Measurements from ENCODE around the gene MRPS15.

MRPS15 gene

DNA sequence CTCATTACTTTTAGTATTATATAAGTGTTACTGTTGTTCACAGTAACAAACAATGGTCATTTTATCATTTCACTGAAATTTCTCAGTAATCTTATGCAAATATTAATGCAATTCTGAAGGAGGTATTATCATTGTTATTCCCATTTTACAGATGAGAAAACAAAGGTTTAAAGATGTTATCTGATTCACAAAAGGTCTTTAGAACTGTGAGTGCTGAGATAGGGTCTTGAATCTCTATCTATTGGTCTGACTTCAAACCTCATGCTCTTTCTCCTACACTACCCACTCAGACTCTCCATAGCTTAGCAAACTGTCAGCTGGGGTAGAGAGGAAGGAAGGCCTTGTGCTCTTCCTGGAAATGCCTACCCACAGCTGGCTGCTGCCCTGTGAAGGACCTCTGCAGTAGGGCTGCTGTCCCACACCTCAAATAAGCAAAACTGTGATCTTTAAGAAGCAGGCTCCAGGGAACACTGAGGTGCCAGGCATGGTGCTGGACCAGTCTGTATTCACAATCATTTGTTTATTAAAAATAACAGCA is 7.7 kb downstream of the MRPS15 start:
- DNase-seq (ENCODE audit: low read depth): no peak
- no peak overlapping the region for H3K4me3 ChIP-seq (ENCODE audit: low read length)
- TF ChIP-seq, protein P1, sequence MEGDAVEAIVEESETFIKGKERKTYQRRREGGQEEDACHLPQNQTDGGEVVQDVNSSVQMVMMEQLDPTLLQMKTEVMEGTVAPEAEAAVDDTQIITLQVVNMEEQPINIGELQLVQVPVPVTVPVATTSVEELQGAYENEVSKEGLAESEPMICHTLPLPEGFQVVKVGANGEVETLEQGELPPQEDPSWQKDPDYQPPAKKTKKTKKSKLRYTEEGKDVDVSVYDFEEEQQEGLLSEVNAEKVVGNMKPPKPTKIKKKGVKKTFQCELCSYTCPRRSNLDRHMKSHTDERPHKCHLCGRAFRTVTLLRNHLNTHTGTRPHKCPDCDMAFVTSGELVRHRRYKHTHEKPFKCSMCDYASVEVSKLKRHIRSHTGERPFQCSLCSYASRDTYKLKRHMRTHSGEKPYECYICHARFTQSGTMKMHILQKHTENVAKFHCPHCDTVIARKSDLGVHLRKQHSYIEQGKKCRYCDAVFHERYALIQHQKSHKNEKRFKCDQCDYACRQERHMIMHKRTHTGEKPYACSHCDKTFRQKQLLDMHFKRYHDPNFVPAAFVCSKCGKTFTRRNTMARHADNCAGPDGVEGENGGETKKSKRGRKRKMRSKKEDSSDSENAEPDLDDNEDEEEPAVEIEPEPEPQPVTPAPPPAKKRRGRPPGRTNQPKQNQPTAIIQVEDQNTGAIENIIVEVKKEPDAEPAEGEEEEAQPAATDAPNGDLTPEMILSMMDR (IDR thresholded peaks at IDR 0.05; ENCODE audit: insufficient read depth, low read depth, low read length, missing control alignments): no peak

DNA sequence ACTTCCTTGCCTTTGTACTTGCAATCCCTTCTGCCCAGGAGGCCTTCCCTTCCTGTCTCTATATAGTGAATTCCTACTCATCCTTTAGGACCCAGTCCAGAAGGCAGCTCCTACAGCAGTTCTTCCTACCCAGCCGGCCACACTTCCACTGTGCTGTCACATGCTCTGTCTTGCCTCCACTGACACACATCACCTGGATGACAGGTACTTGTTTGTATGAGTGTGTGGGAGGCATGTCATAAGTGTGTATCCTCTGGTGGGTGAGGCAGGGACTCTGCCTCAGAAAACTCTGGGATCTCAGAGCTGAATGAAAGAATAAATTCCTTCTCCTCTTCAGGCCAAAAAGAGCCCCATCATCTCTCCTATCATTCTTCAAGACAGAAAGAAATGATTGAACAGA is 8.8 kb downstream of the MRPS15 start:
- peak; percentile 83 for DNase-seq (ENCODE audit: low read depth)
- H3K4me3 ChIP-seq (ENCODE audit: low read length): no peak overlapping the region
- TF ChIP-seq, protein P1 (IDR thresholded peaks at IDR 0.05; ENCODE audit: insufficient read depth, low read depth, low read length, missing control alignments): no peak

DNA sequence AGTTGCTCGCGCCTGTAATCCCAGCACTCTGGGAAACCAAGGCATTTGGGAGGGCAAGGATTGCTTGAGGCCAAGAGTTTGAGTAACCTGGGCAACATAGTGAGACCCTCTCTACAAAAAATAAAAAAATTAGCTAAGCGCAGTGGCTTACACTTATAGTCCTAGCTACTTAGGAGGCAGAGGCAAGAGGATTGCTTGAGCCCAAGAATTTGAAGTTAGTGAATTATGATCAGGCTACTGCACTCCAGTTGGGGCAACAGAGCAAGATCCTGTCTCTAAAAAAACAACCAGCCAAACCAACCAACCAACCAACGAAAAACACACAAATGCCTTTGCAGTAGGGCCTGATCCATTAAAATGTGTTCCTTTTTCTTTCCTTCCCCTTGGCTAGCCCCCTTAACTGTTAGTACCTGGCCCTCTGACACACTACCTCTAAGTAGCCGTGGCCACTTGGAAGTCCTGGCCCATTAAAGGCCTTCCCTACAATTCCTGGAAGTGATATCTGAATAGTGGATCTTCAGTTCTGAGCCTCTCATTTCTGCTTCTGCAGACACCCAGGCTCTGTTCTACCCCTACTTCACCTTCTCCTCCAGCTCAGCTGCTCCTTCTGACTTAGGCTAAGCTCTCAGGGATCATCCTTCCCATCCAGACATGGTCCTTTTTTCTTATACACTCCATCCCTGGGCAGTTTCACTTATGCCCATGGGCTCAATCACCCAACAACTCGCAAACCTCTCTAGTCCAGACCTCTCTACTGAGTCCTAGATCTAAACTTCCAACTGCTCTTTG is 10.4 kb downstream of the MRPS15 start:
- no peak for DNase-seq (ENCODE audit: low read depth)
- no peak overlapping the region for H3K4me3 ChIP-seq (ENCODE audit: low read length)
- TF ChIP-seq, protein P1 (IDR thresholded peaks at IDR 0.05; ENCODE audit: insufficient read depth, low read depth, low read length, missing control alignments): no peak

DNA sequence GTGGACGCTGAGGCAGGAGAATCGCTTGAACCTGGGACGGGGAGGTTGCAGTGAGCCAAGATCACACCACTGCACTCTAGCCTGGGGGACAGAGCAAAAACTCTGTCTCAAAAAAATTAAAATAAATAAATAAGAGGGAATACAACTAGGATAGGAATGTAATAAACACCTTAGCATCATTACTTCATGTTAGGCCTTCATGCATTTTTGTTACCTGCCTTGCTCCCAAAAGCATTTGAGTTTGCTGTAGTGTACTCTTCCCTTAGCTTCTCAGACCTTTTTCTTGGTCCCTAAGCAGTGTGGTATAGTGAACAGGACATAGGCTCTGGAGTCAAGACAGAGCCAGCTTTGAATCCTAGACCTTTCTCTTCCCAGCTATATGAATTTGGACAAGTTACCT is 11.1 kb downstream of the MRPS15 start:
- TF ChIP-seq, protein P1 (IDR thresholded peaks at IDR 0.05; ENCODE audit: insufficient read depth, low read depth, low read length, missing control alignments): no peak
- H3K4me3 ChIP-seq (ENCODE audit: low read length): no peak overlapping the region
- DNase-seq (ENCODE audit: low read depth): no peak

DNA sequence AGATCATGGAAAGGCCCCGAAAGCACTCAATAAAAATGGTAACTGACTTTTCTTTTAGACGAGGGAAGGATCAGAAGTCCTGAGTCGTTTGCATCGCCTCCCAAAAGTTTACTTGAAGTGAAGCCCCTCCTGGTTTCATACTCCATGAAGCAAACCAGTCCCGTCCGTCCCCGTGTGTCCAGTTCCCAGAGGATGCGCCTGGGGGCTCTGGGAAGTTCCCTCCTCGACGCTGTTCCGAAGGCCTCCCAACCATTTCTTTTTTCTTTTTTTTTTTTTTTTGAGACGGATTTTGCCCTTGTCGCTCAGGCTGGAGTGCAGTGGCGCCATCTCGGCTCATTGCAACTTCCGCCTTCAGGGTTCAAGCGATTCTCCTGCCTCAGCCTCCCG is 13.3 kb downstream of the MRPS15 start:
- TF ChIP-seq, protein P1 (IDR thresholded peaks at IDR 0.05; ENCODE audit: insufficient read depth, low read depth, low read length, missing control alignments): no peak
- peak overlapping the region; percentile 76 for H3K4me3 ChIP-seq (ENCODE audit: low read length)

DNA sequence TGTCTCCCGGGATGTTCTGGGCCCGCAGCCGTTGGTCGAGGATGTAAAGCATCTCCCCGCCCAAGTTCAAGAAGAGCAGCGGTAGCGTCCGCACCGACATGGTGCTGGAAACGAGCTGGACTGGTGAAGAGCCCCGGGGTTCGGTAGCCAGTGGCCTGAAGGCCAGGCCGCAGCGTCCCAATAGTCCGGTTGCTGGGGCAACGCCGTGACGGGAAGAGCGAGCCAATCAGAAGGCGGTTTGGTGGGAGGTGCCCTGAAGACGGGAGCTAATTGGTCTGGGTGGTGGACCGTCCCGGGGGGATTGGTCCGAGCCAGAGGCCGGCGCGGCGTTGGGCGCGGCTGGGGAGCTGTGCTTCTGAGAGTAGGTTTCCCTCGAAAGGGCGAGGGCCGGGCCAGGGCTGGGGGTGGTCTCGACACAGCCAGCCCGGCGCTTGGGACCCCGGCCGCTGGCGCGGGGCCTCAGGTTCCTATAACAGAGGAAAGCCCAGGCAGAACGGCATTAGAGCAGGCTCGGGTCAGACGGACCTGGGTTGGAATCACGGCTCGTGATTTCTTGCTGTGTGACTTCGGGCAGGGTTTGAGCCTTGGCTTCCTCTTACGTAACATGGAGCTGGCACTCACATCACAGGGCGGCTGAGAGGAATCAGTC is 13.8 kb downstream of the MRPS15 start, which contains the start of gene OSCP1:
Gene OSCP1, minus strand, starts transcription at position 182 of the 649 bp plus-strand sequence. Its CDS starts 82 bp downstream, at position 100.
- TF ChIP-seq, protein P1 (IDR thresholded peaks at IDR 0.05; ENCODE audit: insufficient read depth, low read depth, low read length, missing control alignments): no peak

More for the DNA sequence above, 13.3 kb downstream of the MRPS15 start:
- no peak for DNase-seq (ENCODE audit: low read depth)

More for the DNA sequence above, 13.8 kb downstream of the MRPS15 start, which contains the start of gene OSCP1:
- peak; percentile 95 for DNase-seq (ENCODE audit: low read depth)
- H3K4me3 ChIP-seq (ENCODE audit: low read length): peak within 1 kb of the TSS; percentile 76
